NCI-H82 (cell line): ENCODE data around the gene SCML1.

Experiments
- DNase-seq: peaks from one replicate; lab custom pipeline; 2025; lab: John Stamatoyannopoulos, UW

SCML1 gene

GRCh38 chrX:17792826-17793225 lies 55.5 kb downstream of the SCML1 start:
- no peak for DNase-seq

- no peak for DNase-seq
Measured at GRCh38 chrX:17798921-17799320, 61.6 kb downstream of the SCML1 start.

DNA sequence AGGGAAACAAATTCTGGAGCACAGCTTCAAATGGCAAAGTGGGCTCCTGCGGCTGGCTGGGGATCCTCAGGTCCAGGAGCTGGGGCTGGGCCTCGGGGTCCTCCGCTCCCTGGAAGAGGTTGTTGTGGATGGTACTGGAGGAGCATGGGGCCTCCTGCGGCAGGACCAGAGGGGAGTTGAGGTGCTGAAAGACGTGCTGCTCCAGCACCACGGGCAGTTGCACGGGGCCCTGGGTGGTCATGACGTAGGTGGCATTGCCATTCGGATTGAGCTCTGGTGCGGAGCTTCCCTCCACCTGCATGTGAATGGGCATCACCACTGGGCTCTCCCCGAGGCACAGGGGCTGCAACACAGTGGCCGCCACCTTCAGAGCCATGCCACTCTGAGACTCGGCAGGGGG lies 64.1 kb downstream of the SCML1 start:
- DNase-seq, result no peak

DNA sequence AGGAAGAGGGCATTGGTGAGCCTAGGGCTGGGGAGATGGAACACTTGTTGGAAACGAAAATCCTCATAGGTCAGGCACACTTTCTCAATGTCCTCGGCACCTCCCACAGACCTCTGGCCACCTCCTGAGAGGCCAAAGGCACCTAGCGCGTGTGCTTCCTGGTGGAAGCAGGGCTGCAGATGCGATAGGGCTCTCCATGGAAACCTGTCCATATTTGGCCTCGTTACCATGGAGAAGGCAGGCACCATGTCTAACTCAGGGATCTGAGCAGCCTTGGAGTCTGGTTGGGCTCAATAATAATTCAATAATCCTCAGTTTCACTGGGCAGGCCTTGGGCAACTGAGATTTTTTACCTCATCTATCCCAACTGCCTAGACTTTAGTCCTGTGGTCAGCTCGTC lies 65.5 kb downstream of the SCML1 start:
- DNase-seq, result no peak

DNA sequence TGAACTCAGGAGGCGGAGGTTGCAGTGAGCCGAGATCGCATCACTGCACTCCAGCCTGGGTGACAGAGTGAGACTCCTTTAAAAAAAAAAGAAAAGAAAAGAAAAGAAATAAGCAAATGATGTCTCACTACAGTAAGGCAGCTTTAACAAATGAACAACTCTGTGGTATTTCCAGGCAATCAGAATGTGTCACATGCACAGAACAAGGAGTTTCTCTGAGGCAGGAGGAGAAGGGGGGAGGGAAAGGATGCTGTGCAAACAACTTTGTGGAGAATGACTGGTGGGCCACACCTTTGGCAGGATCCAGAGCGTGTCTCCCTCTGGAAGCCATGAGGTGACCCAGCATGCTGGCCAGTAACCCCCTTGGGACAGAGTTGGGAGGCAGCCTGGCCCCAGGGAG lies 66.2 kb downstream of the SCML1 start:
- DNase-seq, result no peak
